Fibroblast of lung (primary cell): ENCODE results near the gene AKT1. TPM values are rescaled to one million over a fixed set of nuclear protein-coding genes. Genes with fewer than 3 reads are reported as not detected.
"Not testable (repeated sequence)": the region's sequence is repeated elsewhere in the genome, so short reads cannot be mapped to it uniquely, and the experiment has no call there.

Source experiments
- DNase-seq, 2 donors: peaks; one replicate each; pipeline versions ENCODE4 v3.0.0 to v3.0.0-alpha.2; 2010; ENCODE audit warnings: low read depth in 2 of 2
- H2AFZ ChIP-seq: 2 replicates; pipeline ENCODE4 v1.5.1; 2012; ENCODE audit warnings: low read length, control low read depth, inconsistent platforms
- H3K27ac ChIP-seq: 2 replicates; pipeline ENCODE4 v1.5.1; 2011; ENCODE audit warnings: low read length, control low read depth; ENCODE audit not compliant: insufficient read depth
- H3K27me3 ChIP-seq: 2 replicates; pipeline ENCODE4 v1.5.1; 2011; ENCODE audit warnings: mild to moderate bottlenecking, low read length; ENCODE audit not compliant: control insufficient read depth, insufficient read depth
- H3K36me3 ChIP-seq: 2 replicates; pipeline ENCODE4 v1.5.1; 2011; ENCODE audit warnings: low read length; ENCODE audit not compliant: control insufficient read depth, insufficient read depth
- H3K4me1 ChIP-seq: 2 replicates; pipeline ENCODE4 v1.5.1; 2011; ENCODE audit warnings: low read length; ENCODE audit not compliant: control insufficient read depth, insufficient read depth; ENCODE audit errors: extremely low read depth
- H3K4me2 ChIP-seq: 2 replicates; pipeline ENCODE4 v1.5.1; 2011; ENCODE audit warnings: low read length, control low read depth; ENCODE audit not compliant: insufficient read depth; ENCODE audit errors: extremely low read depth
- H3K4me3 ChIP-seq, 4 experiments: fragments of 200-600 bp in 1 of 4; sonication (generic) in 1 of 4; replicated peaks in 1 of 4; 2 replicates each; pipeline ENCODE4 v1.5.1; 2011 to 2016; ENCODE audit warnings: low read length in 4 of 4, low read depth in 3 of 4, mild to moderate bottlenecking in 3 of 4, control low read depth in 2 of 4, inconsistent platforms in 1 of 4, mixed read lengths in 1 of 4; ENCODE audit not compliant: insufficient read depth in 1 of 4; ENCODE audit errors: control extremely low read depth in 1 of 4
- H3K79me2 ChIP-seq: 2 replicates; pipeline ENCODE4 v1.5.1; 2012; ENCODE audit warnings: mild to moderate bottlenecking, low read length, inconsistent platforms; ENCODE audit not compliant: control insufficient read depth, insufficient read depth
- H3K9ac ChIP-seq: 2 replicates; pipeline ENCODE4 v1.5.1; 2011; ENCODE audit warnings: mild to moderate bottlenecking, low read length, control low read depth; ENCODE audit not compliant: insufficient read depth
- H3K9me3 ChIP-seq: 2 replicates; pipeline ENCODE4 v1.5.1; 2012; ENCODE audit warnings: low read depth, low read length; ENCODE audit not compliant: control insufficient read depth, insufficient read depth
- H4K20me1 ChIP-seq: 2 replicates; pipeline ENCODE4 v1.5.1; 2011; ENCODE audit warnings: low read length; ENCODE audit not compliant: control insufficient read depth, insufficient read depth; ENCODE audit errors: extremely low read depth
- EZH2 ChIP-seq: IDR thresholded peaks from 2 replicates; pipeline ENCODE4 v1.5.1; 2012; ENCODE audit warnings: low read length, control low read depth, mild to moderate bottlenecking; ENCODE audit errors: missing control alignments
- polyA plus RNA-seq, 2 donors: library from polyadenylated mRNA; depleted of rRNA in 1 of 2; stranded (reverse) in 1 of 2; unstranded in 1 of 2; fragments of >200 nt; gene quantifications; 2 replicates each; pipeline ENCODE4 v1.2.1, GENCODE V29; 2011 to 2012; ENCODE audit warnings: missing spikeins in 1 of 2
- total RNA-seq: library from RNA; depleted of rRNA; stranded (reverse); fragments of >200 nt; gene quantifications from 2 replicates; pipeline ENCODE4 v1.2.1, GENCODE V29; 2014
- TF ChIP-seq, protein P1 (sequence below), 2 donors: IDR thresholded peaks in 1 of 2; conservative IDR thresholded peaks in 1 of 2; 1 replicate in 1 of 2; 2 replicates in 1 of 2; pipeline ENCODE4 v1.5.1; 2011 to 2012; ENCODE audit warnings: low read length in 2 of 2, control low read depth in 1 of 2, inconsistent platforms in 1 of 2, low read depth in 1 of 2, mild to moderate bottlenecking in 1 of 2

The AKT1 gene
- total and polyA plus RNA-seq, 2 donors (not counting 1 experiment from before 2014, with no cell fraction given): 83.2 to 127 TPM

DNA sequence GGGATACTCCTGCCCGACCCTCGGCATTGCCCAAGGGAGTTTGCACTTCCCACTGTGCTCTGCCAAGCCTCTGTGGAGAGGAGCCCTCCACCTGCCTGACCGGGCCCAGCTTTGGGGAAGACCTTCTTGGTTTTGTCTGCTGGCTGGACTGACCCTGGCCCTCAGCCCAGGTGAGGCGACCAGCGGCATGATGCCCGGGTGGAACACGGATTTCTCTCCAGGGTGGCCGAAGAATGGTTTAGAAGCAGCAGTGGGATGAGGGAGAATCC, 21.0 kb upstream of the AKT1 start:
- Histone ChIP-seq H4K20me1 (no peaks in the 10 kb centered on the region), H3K36me3 (no peaks in the 10 kb centered on the region), H3K4me1 (peaks cover 4% of the 10 kb centered on the region), H3K4me3 (peak overlapping the region; percentile 73 to 90 (median 79)), H3K27me3 (no peaks in the 10 kb centered on the region), H3K9me3 (no peaks in the 10 kb centered on the region), H3K79me2 (peaks cover 5% of the 10 kb centered on the region), H2AFZ (peak overlapping the region; percentile 98), H3K9ac (peak overlapping the region; percentile 91), H3K4me2 (peak overlapping the region; percentile 99), H3K27ac (peak overlapping the region; percentile 90)
- no peak for TF ChIP-seq EZH2
- TF ChIP-seq, protein P1, sequence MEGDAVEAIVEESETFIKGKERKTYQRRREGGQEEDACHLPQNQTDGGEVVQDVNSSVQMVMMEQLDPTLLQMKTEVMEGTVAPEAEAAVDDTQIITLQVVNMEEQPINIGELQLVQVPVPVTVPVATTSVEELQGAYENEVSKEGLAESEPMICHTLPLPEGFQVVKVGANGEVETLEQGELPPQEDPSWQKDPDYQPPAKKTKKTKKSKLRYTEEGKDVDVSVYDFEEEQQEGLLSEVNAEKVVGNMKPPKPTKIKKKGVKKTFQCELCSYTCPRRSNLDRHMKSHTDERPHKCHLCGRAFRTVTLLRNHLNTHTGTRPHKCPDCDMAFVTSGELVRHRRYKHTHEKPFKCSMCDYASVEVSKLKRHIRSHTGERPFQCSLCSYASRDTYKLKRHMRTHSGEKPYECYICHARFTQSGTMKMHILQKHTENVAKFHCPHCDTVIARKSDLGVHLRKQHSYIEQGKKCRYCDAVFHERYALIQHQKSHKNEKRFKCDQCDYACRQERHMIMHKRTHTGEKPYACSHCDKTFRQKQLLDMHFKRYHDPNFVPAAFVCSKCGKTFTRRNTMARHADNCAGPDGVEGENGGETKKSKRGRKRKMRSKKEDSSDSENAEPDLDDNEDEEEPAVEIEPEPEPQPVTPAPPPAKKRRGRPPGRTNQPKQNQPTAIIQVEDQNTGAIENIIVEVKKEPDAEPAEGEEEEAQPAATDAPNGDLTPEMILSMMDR (conservative IDR thresholded peaks at IDR 0.05 in 1 of 2, IDR thresholded peaks at IDR 0.05 in 1 of 2; ENCODE audit: low read depth in 1 of 2, low read length in 2 of 2): no peak
- no peak for DNase-seq

DNA sequence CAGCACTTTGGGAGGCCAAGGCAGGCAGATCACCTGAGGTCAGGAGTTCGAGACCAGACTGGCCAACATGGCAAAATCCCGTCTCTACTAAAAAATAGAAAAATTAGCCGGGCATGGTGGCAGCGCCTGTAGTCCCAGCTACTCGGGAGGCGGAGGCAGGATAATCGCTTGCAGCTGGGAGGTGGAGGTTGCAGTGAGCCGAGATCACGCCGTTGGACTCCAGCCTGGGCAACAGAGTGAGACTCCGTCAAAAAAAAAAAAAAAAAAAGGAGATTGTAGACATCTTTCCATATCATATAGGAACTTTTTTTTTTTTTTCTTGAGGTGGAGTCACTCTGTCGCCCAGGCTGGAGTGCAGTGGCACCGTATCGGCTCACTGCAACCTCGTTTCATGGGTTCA, 19.2 kb upstream of the AKT1 start:
- DNase-seq, H3K4me1 ChIP-seq, H3K27me3 ChIP-seq, H3K36me3 ChIP-seq, H2AFZ ChIP-seq, H3K9me3 ChIP-seq, H4K20me1 ChIP-seq, H3K27ac ChIP-seq, H3K9ac ChIP-seq, H3K79me2 ChIP-seq: not testable (repeated sequence)
- H3K4me2 ChIP-seq: peak overlapping the region; percentile 83
- peak overlapping the region; percentile 73 to 90 (median 82) for H3K4me3 ChIP-seq

DNA sequence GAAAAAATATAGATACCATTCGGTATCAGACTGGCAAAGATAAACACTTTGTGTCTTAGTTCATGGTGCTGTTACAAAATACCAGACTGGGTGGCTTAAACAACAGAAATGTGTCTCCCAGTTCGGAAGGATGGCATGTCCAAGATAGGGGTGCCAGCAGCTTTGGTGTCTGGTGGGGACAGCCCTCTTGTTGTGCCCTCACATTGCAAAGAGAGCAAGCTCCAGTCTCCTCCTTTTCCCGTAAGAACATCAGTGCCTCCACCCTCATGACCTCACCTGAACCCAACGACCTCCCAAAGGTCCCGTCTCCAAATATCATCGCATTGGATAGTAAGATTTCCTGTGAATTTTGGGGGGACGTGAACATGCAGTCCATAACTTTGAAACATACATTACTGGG, 17.7 kb upstream of the AKT1 start:
- Histone ChIP-seq H2AFZ (no peak overlapping the region), H3K9me3 (no peaks in the 10 kb centered on the region), H3K36me3 (no peaks in the 10 kb centered on the region), H3K4me3 (no peak overlapping the region), H3K9ac (no peak overlapping the region), H4K20me1 (no peaks in the 10 kb centered on the region), H3K27ac (no peak overlapping the region), H3K79me2 (peaks cover 5% of the 10 kb centered on the region), H3K4me1 (peaks cover 2% of the 10 kb centered on the region), H3K4me2 (no peak overlapping the region), H3K27me3 (no peaks in the 10 kb centered on the region)
- DNase-seq: no peak
- no peak for TF ChIP-seq EZH2
- TF ChIP-seq, protein P1 (conservative IDR thresholded peaks at IDR 0.05 in 1 of 2, IDR thresholded peaks at IDR 0.05 in 1 of 2; ENCODE audit: low read depth in 1 of 2, low read length in 2 of 2): no peak
